KOPT-K1 (cell line): ENCODE results near the gene SCIN.
"Not testable (repeated sequence)": the region's sequence is repeated elsewhere in the genome, so short reads cannot be mapped to it uniquely, and the experiment has no call there.

ENCODE experiments used
- H3K27ac ChIP-seq: fragments of 200-600 bp; sonication (generic); 2 replicates; pipeline ENCODE4 v1.5.1; 2016; ENCODE audit warnings: antibody characterized with exemption, mild to moderate bottlenecking, low read depth, low read length; ENCODE audit not compliant: poor library complexity, severe bottlenecking
- H3K36me3 ChIP-seq: fragments of 200-600 bp; sonication (generic); 2 replicates; pipeline ENCODE4 v1.5.1; 2017; ENCODE audit warnings: antibody characterized with exemption, mild to moderate bottlenecking, low read length, moderate library complexity; ENCODE audit not compliant: insufficient read depth
- H3K9me3 ChIP-seq: fragments of 200-600 bp; sonication (generic); 2 replicates; pipeline ENCODE4 v1.5.1; 2017; ENCODE audit warnings: antibody characterized with exemption, low read length, mild to moderate bottlenecking; ENCODE audit not compliant: insufficient read depth, poor library complexity, severe bottlenecking

SCIN gene

GRCh38 chr7:12554872-12555271, 15.6 kb upstream of the SCIN start:
- Histone ChIP-seq H3K9me3 (no peaks in the 10 kb centered on the region), H3K36me3 (no peaks in the 10 kb centered on the region), H3K27ac (no peak overlapping the region)

GRCh38 chr7:12555695-12556094, 14.8 kb upstream of the SCIN start:
- H3K9me3 ChIP-seq, H3K36me3 ChIP-seq, H3K27ac ChIP-seq: not testable (repeated sequence)

- not testable (repeated sequence) for H3K36me3 ChIP-seq, H3K27ac ChIP-seq, H3K9me3 ChIP-seq
Observed at GRCh38 chr7:12556139-12556792, 14.3 kb upstream of the SCIN start.

GRCh38 chr7:12557282-12557681, 13.2 kb upstream of the SCIN start:
- no peak overlapping the region for H3K27ac ChIP-seq
- H3K9me3 ChIP-seq = no peaks in the 10 kb centered on the region
- no peaks in the 10 kb centered on the region for H3K36me3 ChIP-seq

- Histone ChIP-seq H3K36me3 (no peaks in the 10 kb centered on the region), H3K27ac (no peak overlapping the region), H3K9me3 (no peaks in the 10 kb centered on the region)
Observed at GRCh38 chr7:12564996-12565764, 5.3 kb upstream of the SCIN start.

GRCh38 chr7:12565873-12566272, 4.6 kb upstream of the SCIN start:
- Histone ChIP-seq H3K9me3 (no peaks in the 10 kb centered on the region), H3K36me3 (no peaks in the 10 kb centered on the region), H3K27ac (no peak overlapping the region)

GRCh38 chr7:12567015-12567414, 3.5 kb upstream of the SCIN start:
- H3K36me3 ChIP-seq = no peaks in the 10 kb centered on the region
- H3K27ac ChIP-seq = no peak overlapping the region

GRCh38 chr7:12569673-12570072, 847 bp upstream of the SCIN start:
- no peaks in the 10 kb centered on the region for H3K36me3 ChIP-seq
- no peak overlapping the region for H3K27ac ChIP-seq
- peaks cover 3% of the 10 kb centered on the region for H3K9me3 ChIP-seq

More at GRCh38 chr7:12567015-12567414, 3.5 kb upstream of the SCIN start:
- peaks cover 3% of the 10 kb centered on the region for H3K9me3 ChIP-seq

- H3K36me3 ChIP-seq = no peaks in the 10 kb centered on the region
- H3K9me3 ChIP-seq = peaks cover 3% of the 10 kb centered on the region
- no peak overlapping the region for H3K27ac ChIP-seq
Observed at GRCh38 chr7:12570168-12570533, 369 bp upstream of the SCIN start.

- Histone ChIP-seq H3K27ac (no peak overlapping the region), H3K36me3 (no peaks in the 10 kb centered on the region), H3K9me3 (peaks cover 3% of the 10 kb centered on the region)
Observed at GRCh38 chr7:12571691-12572090, 1.2 kb downstream of the SCIN start.

GRCh38 chr7:12572941-12573575, 2.5 kb downstream of the SCIN start:
- Histone ChIP-seq H3K27ac (no peak overlapping the region), H3K36me3 (no peaks in the 10 kb centered on the region), H3K9me3 (peaks cover 3% of the 10 kb centered on the region)

GRCh38 chr7:12573885-12574284, 3.4 kb downstream of the SCIN start:
- Histone ChIP-seq H3K9me3 (peaks cover 3% of the 10 kb centered on the region), H3K36me3 (no peaks in the 10 kb centered on the region), H3K27ac (no peak overlapping the region)

- Histone ChIP-seq H3K27ac (no peak overlapping the region), H3K36me3 (no peaks in the 10 kb centered on the region), H3K9me3 (no peaks in the 10 kb centered on the region)
Observed at GRCh38 chr7:12578930-12579640, 8.6 kb downstream of the SCIN start.

- no peaks in the 10 kb centered on the region for H3K36me3 ChIP-seq
- no peak overlapping the region for H3K27ac ChIP-seq
- no peaks in the 10 kb centered on the region for H3K9me3 ChIP-seq
Observed at GRCh38 chr7:12581897-12582296, 11.4 kb downstream of the SCIN start.

- no peaks in the 10 kb centered on the region for H3K9me3 ChIP-seq
- H3K36me3 ChIP-seq = no peaks in the 10 kb centered on the region
- H3K27ac ChIP-seq = no peak overlapping the region
Observed at GRCh38 chr7:12582362-12582761, 11.8 kb downstream of the SCIN start.
